ENCODE measurements around the gene SLC37A1.

GRCh38 chr21:42536601-42537000 is 22.9 kb downstream of the SLC37A1 start:
- TF ChIP-seq CTCF (CRISPR knock-in tag; IDR thresholded peaks at IDR 0.05) (no peak), ZNF709 (CRISPR knock-in tag; IDR thresholded peaks at IDR 0.05) (no peak), CBFB (CRISPR knock-in tag; IDR thresholded peaks at IDR 0.05) (no peak), TCF12 (IDR thresholded peaks at IDR 0.05) (no peak), TCF12 (CRISPR knock-in tag; IDR thresholded peaks at IDR 0.05) (no peak), ZNF782 (CRISPR knock-in tag; IDR thresholded peaks at IDR 0.05; ENCODE audit: borderline replicate concordance) (no peak), BATF2 (CRISPR knock-in tag; IDR thresholded peaks at IDR 0.05) (no peak), MYC (CRISPR knock-in tag; IDR thresholded peaks at IDR 0.05; ENCODE audit: borderline replicate concordance) (no peak), REST (IDR thresholded peaks at IDR 0.05; ENCODE audit: borderline replicate concordance in 1 of 2, low read depth in 1 of 2, low read length in 2 of 2) (no peak), POLR2A (IDR thresholded peaks at IDR 0.05; ENCODE audit: insufficient read depth in 1 of 2, low read depth in 2 of 2, low read length in 2 of 2) (no peak), MXI1 (IDR thresholded peaks at IDR 0.05; ENCODE audit: borderline replicate concordance, low read depth, low read length) (no peak)

Data from HepG2 (cell line).